SK-N-SH (cell line): ENCODE results near the gene HNRNPC.

Source experiments
- CTCF ChIP-seq: fragments of 200-600 bp; sonication (generic); IDR thresholded peaks from 2 replicates; pipeline ENCODE4 v1.6.1; 2017; ENCODE audit warnings: antibody characterized with exemption, mild to moderate bottlenecking, moderate library complexity
- EP300 ChIP-seq, 2 experiments: IDR thresholded peaks; 2 replicates each; pipeline versions ENCODE4 v1.4.0 to v1.6.1; 2012; ENCODE audit warnings: borderline replicate concordance in 1 of 2, low read depth in 1 of 2, low read length in 1 of 2
- FOSL2 ChIP-seq: IDR thresholded peaks from 2 replicates; pipeline ENCODE4 v1.4.0; 2012; ENCODE audit warnings: low read depth, mild to moderate bottlenecking, moderate library complexity, borderline replicate concordance
- FOXJ3 ChIP-seq: sonication (generic); formaldehyde crosslinking; IDR thresholded peaks from 2 replicates; pipeline ENCODE4 v1.5.1; 2020; ENCODE audit warnings: mild to moderate bottlenecking, missing genetic modification reagents
- MAX ChIP-seq: IDR thresholded peaks from 2 replicates; pipeline ENCODE4 v1.4.0; 2012; ENCODE audit warnings: low read depth
- MXI1 ChIP-seq: IDR thresholded peaks from 2 replicates; pipeline ENCODE4 v1.6.1; 2012; ENCODE audit warnings: mild to moderate bottlenecking, low read depth, low read length, improper control_type of control experiment
- RFX5 ChIP-seq: IDR thresholded peaks from 2 replicates; pipeline ENCODE4 v1.6.1; 2012; ENCODE audit warnings: mild to moderate bottlenecking, improper control_type of control experiment, low read length
- SMC3 ChIP-seq: IDR thresholded peaks from 2 replicates; pipeline ENCODE4 v1.6.1; 2012; ENCODE audit warnings: low read depth, low read length, improper control_type of control experiment
- TCF12 ChIP-seq: IDR thresholded peaks from 2 replicates; pipeline ENCODE4 v1.4.0; 2012

- TF ChIP-seq RFX5 (no peak), FOXJ3 (CRISPR knock-in tag) (no peak), CTCF (no peak), EP300 (IDR thresholded peaks at IDR 0.05; ENCODE audit: borderline replicate concordance in 1 of 2, low read depth in 1 of 2, low read length in 1 of 2) (no peak), FOSL2 (no peak), MAX (no peak), MXI1 (no peak), TCF12 (no peak), SMC3 (no peak)
Measured at GRCh38 chr14:21220874-21221477, 48.3 kb downstream of the HNRNPC start.
